Transverse colon (tissue), 4 donors: ENCODE data around the gene KLRK1. TPM values are rescaled to one million over a fixed set of nuclear protein-coding genes. Genes with fewer than 3 reads are reported as not detected.
A peak's percentile ranks its signal among the peaks of the same experiment; 100 is the strongest.

Experiments
- DNase-seq: peaks from one replicate; pipeline ENCODE4 v3.0.0-alpha.2; 2019
- H3K27ac ChIP-seq, 4 donors: fragments of 200-600 bp; sonication (generic); 2 replicates each; pipeline ENCODE4 v1.5.1; 2016 to 2018; ENCODE audit warnings: inconsistent platforms in 4 of 4
- H3K27me3 ChIP-seq: fragments of 200-600 bp; sonication (generic); 2 replicates; pipeline ENCODE4 v1.5.1; 2017; ENCODE audit warnings: inconsistent platforms
- H3K36me3 ChIP-seq, 4 donors: fragments of 200-600 bp; sonication (generic); 2 replicates each; pipeline ENCODE4 v1.5.1; 2017 to 2019; ENCODE audit warnings: inconsistent platforms in 4 of 4
- H3K4me1 ChIP-seq, 4 donors: fragments of 200-600 bp; sonication (generic); 2 replicates each; pipeline ENCODE4 v1.5.1; 2017 to 2020; ENCODE audit warnings: inconsistent platforms in 4 of 4
- H3K4me3 ChIP-seq, 4 donors: fragments of 200-600 bp; sonication (generic); 1 replicate in 1 of 4; 2 replicates in 3 of 4; pipeline versions ENCODE4 v1.5.1 to v1.6.1; 2017 to 2019; ENCODE audit warnings: inconsistent platforms in 4 of 4
- H3K9me3 ChIP-seq, 2 donors: fragments of 200-600 bp; sonication (generic); 2 replicates each; pipeline ENCODE4 v1.5.1; 2017 to 2019; ENCODE audit warnings: inconsistent platforms in 2 of 2
- EP300 ChIP-seq: sonication (generic); formaldehyde crosslinking; IDR thresholded peaks from one replicate; pipeline ENCODE4 v1.6.1; 2017; ENCODE audit warnings: antibody characterized with exemption, low read depth
- POLR2A ChIP-seq: fragments of 450-650 bp; IDR thresholded peaks from one replicate; pipeline ENCODE4 v1.6.1; 2016; ENCODE audit warnings: antibody characterized with exemption, mild to moderate bottlenecking, moderate library complexity
- POLR2AphosphoS5 ChIP-seq, 3 donors: sonication (generic); formaldehyde crosslinking; IDR thresholded peaks; one replicate each; pipeline ENCODE4 v1.6.1; 2016; ENCODE audit warnings: antibody characterized with exemption in 3 of 3
- WGBS, 2 donors: methylation state at CpG; one replicate each; pipeline ENCODE4 v1.1.5; 2018; ENCODE audit warnings: low coverage in 1 of 2; 5-methylcytosine and 5-hydroxymethylcytosine counted together
- in situ Hi-C, 4 donors: fragments of 200-750 bp; cut with MboI; loops; one replicate each; pipeline versions ENCODE4 v1.15.0 to v1.15.1; 2017; ENCODE audit warnings: low sequenced_read_pairs in 3 of 4, low pct_ligation_motif_present in 1 of 4, low pct_unique_long_range_greater_than_20kb in 1 of 4
- intact Hi-C: fragments of 100-400 bp; cut with DNase I; formaldehyde crosslinking; loops from one replicate; pipeline ENCODE4 v1.15.1; 2023; ENCODE audit warnings: low total_unique reads
- total RNA-seq, 4 donors: library from RNA; depleted of rRNA; stranded (reverse); fragments of >200 nt; gene quantifications; one replicate each; pipeline ENCODE4 v1.1.0, GENCODE V29; 2016
- TF ChIP-seq, protein P1 (sequence below), 5 experiments: fragments of 200-600 bp in 3 of 5; fragments of 450-650 bp in 2 of 5; sonication (generic) in 3 of 5; IDR thresholded peaks; 1 replicate in 2 of 5; 2 replicates in 3 of 5; pipeline ENCODE4 v1.5.1; 2016 to 2017; ENCODE audit warnings: antibody characterized with exemption in 5 of 5, inconsistent platforms in 3 of 5, mild to moderate bottlenecking in 2 of 5, moderate library complexity in 1 of 5

Gene KLRK1
- total RNA-seq, 4 donors from 2014 or later, result 4.9 to 5.4 (median 5.0) TPM; not detected in 1

DNA sequence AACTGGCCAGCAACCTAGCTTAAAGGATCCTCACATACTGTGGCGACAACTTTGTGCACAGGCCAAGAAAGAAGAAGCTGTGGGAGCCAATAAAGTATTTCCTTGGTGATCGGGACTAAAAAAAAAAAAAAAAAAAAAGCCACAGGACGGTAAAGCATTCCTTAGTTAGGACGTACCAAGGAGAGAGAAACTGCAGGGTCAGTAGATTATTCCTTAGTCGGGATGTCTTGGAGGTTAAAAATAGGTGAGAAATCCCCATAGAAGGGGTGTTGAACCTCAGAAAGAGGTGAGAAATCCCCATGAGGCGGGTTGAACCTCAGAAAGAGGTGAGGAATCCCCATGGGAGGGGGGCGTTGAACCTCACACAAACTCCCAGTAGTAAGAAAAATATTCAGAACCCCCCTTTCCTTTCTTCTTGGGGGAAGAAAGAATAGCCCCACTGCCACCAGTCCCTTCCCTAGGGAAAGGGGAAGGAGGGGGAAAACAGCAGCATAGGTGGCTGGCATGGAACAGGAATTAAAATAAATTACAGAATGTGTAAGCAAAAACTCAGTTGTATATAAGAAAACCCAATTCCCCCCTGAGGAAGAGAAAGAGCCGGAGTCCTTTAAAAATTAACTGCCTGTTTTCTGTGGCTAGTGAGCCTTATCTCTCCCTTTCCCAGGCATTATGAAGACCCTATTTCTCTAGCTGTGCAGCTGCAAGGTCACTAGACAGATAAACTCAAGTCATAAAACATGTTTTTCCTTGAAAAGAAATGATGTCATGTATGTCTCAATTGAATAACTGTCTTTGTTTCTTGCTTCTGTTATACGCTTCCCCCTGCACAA, 26.8 kb downstream of the KLRK1 start:
- DNase-seq, result no peak

GRCh38 chr12:10362325-10362724, 27.5 kb downstream of the KLRK1 start:
- Histone ChIP-seq H3K27ac (peak overlapping the region; percentile 89 to 96 (median 94)), H3K4me3 (no peak overlapping the region), H3K27me3 (no peaks in the 10 kb centered on the region), H3K36me3 (no peaks in the 10 kb centered on the region), H3K9me3 (no peaks in the 10 kb centered on the region), H3K4me1 (peaks cover 13 to 40% (median 29%) of the 10 kb centered on the region in 4 donors)
- DNase-seq, result no peak
- in situ Hi-C loops (no loop called here), intact Hi-C loops (no loop called here)
- 43 to 53% methylated on average over 3 of the region's 3 CpGs for WGBS, 2 donors
- TF ChIP-seq, protein P1, sequence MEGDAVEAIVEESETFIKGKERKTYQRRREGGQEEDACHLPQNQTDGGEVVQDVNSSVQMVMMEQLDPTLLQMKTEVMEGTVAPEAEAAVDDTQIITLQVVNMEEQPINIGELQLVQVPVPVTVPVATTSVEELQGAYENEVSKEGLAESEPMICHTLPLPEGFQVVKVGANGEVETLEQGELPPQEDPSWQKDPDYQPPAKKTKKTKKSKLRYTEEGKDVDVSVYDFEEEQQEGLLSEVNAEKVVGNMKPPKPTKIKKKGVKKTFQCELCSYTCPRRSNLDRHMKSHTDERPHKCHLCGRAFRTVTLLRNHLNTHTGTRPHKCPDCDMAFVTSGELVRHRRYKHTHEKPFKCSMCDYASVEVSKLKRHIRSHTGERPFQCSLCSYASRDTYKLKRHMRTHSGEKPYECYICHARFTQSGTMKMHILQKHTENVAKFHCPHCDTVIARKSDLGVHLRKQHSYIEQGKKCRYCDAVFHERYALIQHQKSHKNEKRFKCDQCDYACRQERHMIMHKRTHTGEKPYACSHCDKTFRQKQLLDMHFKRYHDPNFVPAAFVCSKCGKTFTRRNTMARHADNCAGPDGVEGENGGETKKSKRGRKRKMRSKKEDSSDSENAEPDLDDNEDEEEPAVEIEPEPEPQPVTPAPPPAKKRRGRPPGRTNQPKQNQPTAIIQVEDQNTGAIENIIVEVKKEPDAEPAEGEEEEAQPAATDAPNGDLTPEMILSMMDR (IDR thresholded peaks at IDR 0.05), result no peak
- TF ChIP-seq EP300 (no peak), POLR2A (no peak), POLR2AphosphoS5 (IDR thresholded peaks at IDR 0.05) (no peak)

More for the DNA sequence above, 26.8 kb downstream of the KLRK1 start:
- intact Hi-C loops, result no loop called here
- Histone ChIP-seq H3K36me3 (no peaks in the 10 kb centered on the region), H3K27me3 (no peaks in the 10 kb centered on the region), H3K27ac (peak overlapping the region; percentile 89 to 96 (median 94)), H3K9me3 (no peaks in the 10 kb centered on the region), H3K4me3 (peak overlapping the region in 1 of 4 donors; percentile 60), H3K4me1 (peaks cover 13 to 40% (median 29%) of the 10 kb centered on the region in 4 donors)
- WGBS, 2 donors, result 30 to 31% methylated on average over 7 to 9 of the region's 9 CpGs
- in situ Hi-C loops, result no loop called here
- TF ChIP-seq POLR2AphosphoS5 (IDR thresholded peaks at IDR 0.05), result no peak
- TF ChIP-seq EP300, result no peak
- no peak for TF ChIP-seq POLR2A
- TF ChIP-seq, protein P1 (IDR thresholded peaks at IDR 0.05), result no peak

- no peaks in the 10 kb centered on the region for H3K9me3 ChIP-seq
- peaks cover 10 to 34% (median 26%) of the 10 kb centered on the region in 4 donors for H3K4me1 ChIP-seq
- H3K27me3 ChIP-seq, result no peaks in the 10 kb centered on the region
- 71 to 83% methylated on average over 4 of the region's 4 CpGs for WGBS, 2 donors
- in situ Hi-C loops, result no loop called here
- DNase-seq, result no peak
- intact Hi-C loops, result no loop called here
- no peaks in the 10 kb centered on the region for H3K36me3 ChIP-seq
- TF ChIP-seq, protein P1 (IDR thresholded peaks at IDR 0.05), result no peak
- no peak for TF ChIP-seq POLR2AphosphoS5 (IDR thresholded peaks at IDR 0.05)
- no peak for TF ChIP-seq POLR2A
- TF ChIP-seq EP300, result no peak
- peak overlapping the region in 2 of 4 donors; percentile 94 to 96 for H3K27ac ChIP-seq
- H3K4me3 ChIP-seq, result no peak overlapping the region
These were observed 28.2 kb downstream of the KLRK1 start for GRCh38 chr12:10361622-10362021.

DNA sequence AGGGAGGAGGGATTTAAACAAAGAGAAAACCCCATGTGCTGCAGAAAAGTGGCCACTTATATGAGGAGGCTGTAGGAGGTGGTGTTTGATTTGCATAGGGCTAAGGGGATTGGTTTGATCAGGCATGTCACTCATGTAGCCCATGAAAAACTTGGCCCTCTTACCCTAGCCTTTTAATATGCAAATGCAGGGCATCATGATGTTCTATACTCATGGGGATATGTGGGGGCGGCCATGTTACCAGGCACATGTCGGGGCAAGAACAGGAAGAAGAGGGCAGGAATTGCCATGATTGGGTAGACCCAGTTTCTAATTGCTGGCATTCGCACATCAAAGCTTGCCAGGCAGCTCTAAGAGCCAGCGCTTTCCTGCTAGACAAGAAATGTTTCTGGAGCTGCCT, 28.8 kb downstream of the KLRK1 start:
- no peaks in the 10 kb centered on the region for H3K27me3 ChIP-seq
- peaks cover 5 to 29% (median 21%) of the 10 kb centered on the region in 4 donors for H3K4me1 ChIP-seq
- TF ChIP-seq POLR2A (no peak), POLR2AphosphoS5 (IDR thresholded peaks at IDR 0.05) (no peak), EP300 (no peak)
- TF ChIP-seq, protein P1 (IDR thresholded peaks at IDR 0.05), result no peak
- 87 to 94% methylated on average over 4 of the region's 4 CpGs for WGBS, 2 donors
- H3K9me3 ChIP-seq, result no peaks in the 10 kb centered on the region
- intact Hi-C loops, result no loop called here
- no peak overlapping the region for H3K27ac ChIP-seq
- in situ Hi-C loops, result no loop called here
- H3K4me3 ChIP-seq, result no peak overlapping the region
- no peak for DNase-seq
- no peaks in the 10 kb centered on the region for H3K36me3 ChIP-seq
